ENCODE data around the gene PRCP. TPM values are rescaled to one million over a fixed set of nuclear protein-coding genes. Genes with fewer than 3 reads are reported as not detected.

The PRCP gene
- total and polyA plus RNA-seq, 2 donors from 2014 or later, result 115 to 202 TPM

DNA sequence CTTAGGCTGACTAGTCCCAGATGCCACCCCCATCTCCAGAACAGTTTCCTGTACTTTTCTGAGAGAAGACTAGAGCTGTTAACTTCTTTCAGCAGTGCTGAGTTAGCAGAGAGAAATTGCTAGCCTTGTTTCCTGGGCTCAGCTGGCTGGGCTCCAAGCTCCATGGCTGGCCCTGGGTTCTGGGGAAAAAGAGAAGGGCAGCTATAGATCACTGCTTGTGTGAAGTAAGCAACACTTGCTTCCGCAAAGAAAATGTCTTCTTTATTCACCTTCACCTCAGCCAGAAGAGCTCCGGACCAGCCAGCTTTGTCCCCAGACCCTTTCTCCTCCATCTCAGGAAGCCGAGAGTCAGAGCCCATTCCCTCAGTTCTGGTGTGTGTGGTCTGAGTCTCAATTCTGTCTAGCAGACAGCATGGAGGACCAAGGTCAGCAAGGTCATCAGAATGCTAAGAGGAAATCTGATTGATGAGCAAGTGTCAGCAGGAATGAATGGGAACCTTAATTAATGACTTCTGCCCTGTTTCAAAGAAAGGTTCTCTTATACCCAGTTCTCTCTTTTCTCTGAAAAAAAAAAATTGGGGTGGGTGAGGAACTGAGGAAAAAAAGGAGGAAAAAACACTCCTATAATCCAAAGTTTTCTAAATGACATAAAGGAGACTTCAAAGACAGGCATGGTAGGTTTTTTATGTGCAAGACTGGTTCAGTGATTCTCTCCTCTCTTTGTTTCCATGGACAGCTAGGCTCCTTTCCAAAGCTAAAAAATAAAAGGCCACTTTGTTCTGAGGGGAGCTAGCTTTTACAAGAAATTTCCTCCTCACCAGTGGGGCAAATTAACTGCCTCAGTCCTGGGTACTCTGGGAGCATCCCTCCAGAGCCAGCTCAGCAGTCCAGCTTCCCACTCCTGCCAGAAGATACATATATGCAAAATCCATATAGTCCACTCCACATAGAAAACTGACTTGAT is 103.0 kb downstream of the PRCP start:
- DNase-seq (no peak), FAIRE-seq (no peak)
- H3K9me3 ChIP-seq (ENCODE audit: control insufficient read depth in 2 of 3, insufficient read depth in 1 of 3, low read length in 3 of 3), result no peaks in the 10 kb centered on the region
- no peak overlapping the region for H3K9ac ChIP-seq (ENCODE audit: low read length in 3 of 3)
- H3K4me1 ChIP-seq (ENCODE audit: control insufficient read depth in 2 of 3, insufficient read depth in 2 of 3, low read depth in 1 of 3, low read length in 3 of 3), result no peaks in the 10 kb centered on the region
- no peaks in the 10 kb centered on the region for H3K27me3 ChIP-seq (ENCODE audit: control insufficient read depth, insufficient read depth, low read length)
- TF ChIP-seq, protein P1, sequence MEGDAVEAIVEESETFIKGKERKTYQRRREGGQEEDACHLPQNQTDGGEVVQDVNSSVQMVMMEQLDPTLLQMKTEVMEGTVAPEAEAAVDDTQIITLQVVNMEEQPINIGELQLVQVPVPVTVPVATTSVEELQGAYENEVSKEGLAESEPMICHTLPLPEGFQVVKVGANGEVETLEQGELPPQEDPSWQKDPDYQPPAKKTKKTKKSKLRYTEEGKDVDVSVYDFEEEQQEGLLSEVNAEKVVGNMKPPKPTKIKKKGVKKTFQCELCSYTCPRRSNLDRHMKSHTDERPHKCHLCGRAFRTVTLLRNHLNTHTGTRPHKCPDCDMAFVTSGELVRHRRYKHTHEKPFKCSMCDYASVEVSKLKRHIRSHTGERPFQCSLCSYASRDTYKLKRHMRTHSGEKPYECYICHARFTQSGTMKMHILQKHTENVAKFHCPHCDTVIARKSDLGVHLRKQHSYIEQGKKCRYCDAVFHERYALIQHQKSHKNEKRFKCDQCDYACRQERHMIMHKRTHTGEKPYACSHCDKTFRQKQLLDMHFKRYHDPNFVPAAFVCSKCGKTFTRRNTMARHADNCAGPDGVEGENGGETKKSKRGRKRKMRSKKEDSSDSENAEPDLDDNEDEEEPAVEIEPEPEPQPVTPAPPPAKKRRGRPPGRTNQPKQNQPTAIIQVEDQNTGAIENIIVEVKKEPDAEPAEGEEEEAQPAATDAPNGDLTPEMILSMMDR (IDR thresholded peaks at IDR 0.05; ENCODE audit: borderline replicate concordance, extremely low read depth, insufficient read depth), result no peak
- no peak overlapping the region for H3K4me3 ChIP-seq (ENCODE audit: low read length in 3 of 3)
- H3K27ac ChIP-seq (ENCODE audit: low read depth in 2 of 2, low read length in 2 of 2), result no peak overlapping the region
- intact Hi-C loops (cut with DNase I), result no loop called here
- no peaks in the 10 kb centered on the region for H3K36me3 ChIP-seq (ENCODE audit: control insufficient read depth in 2 of 3, insufficient read depth in 3 of 3, low read length in 3 of 3)

DNA sequence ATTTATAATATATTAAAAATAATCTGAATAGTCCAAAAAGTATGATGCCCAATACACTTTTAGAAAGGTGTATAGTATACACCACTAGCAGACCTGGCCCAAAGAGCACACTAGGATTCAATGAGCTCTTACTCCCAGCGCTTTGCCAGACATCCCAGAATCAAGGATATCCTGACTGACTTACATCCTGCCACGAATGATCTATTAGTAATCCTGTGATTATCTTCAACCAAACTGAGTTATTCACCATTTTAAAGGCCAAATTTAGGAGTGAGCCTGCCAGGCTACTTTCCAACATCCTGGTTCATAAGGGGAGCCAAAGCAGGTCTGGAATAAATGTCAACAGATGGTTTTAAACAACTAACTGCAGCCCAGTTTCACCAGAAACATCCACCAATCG is 105.7 kb downstream of the PRCP start:
- FAIRE-seq, result no peak
- intact Hi-C loops (cut with DNase I), result no loop called here
- no peak overlapping the region for H3K9ac ChIP-seq (ENCODE audit: low read length in 3 of 3)

DNA sequence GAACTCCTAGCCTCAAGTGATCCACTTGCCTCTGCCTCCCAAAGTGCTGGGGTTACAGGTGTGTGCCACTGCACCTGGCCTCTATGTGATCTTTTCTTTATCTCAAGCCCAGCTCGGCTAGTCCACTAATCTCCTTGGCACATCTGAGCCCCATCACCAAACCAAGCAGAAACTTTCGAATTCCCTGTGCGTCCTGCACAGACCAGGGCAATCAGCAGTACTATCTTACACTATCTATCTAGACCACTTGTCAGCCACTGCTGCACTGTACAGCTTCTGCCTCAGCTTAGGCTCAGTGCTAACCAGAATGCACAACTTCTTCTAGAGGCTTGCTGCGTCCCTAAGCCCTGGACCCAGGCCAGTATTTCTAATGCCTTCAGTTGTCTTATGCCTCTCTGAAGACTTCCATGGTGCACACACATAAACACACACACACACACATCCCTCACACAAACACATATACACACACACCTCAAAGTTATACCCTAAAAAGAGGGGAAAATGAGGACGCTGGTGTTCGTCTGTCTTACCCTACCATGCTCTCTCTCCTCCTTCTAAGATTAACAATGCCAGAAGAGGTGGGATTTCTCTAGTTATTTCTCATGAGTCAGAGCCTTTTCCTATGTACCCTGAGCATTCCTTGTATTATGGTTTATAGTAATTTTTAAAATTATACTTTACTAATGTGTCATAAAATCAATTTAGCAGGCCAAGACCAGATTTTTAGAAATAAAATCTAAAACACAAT is 107.2 kb downstream of the PRCP start:
- TF ChIP-seq, protein P1 (IDR thresholded peaks at IDR 0.05; ENCODE audit: borderline replicate concordance, extremely low read depth, insufficient read depth), result no peak
- DNase-seq (no peak), FAIRE-seq (no peak)
- no peak overlapping the region for H3K9ac ChIP-seq (ENCODE audit: low read length in 3 of 3)
- H3K27ac ChIP-seq (ENCODE audit: low read depth in 2 of 2, low read length in 2 of 2), result no peak overlapping the region
- no peaks in the 10 kb centered on the region for H3K27me3 ChIP-seq (ENCODE audit: control insufficient read depth, insufficient read depth, low read length)
- intact Hi-C loops (cut with DNase I), result no loop called here
- no peaks in the 10 kb centered on the region for H3K36me3 ChIP-seq (ENCODE audit: control insufficient read depth in 2 of 3, insufficient read depth in 3 of 3, low read length in 3 of 3)
- H3K4me1 ChIP-seq (ENCODE audit: control insufficient read depth in 2 of 3, insufficient read depth in 2 of 3, low read depth in 1 of 3, low read length in 3 of 3), result no peaks in the 10 kb centered on the region
- no peaks in the 10 kb centered on the region for H3K9me3 ChIP-seq (ENCODE audit: control insufficient read depth in 2 of 3, insufficient read depth in 1 of 3, low read length in 3 of 3)
- H3K4me3 ChIP-seq (ENCODE audit: low read length in 3 of 3), result no peak overlapping the region

More for the DNA sequence above, 105.7 kb downstream of the PRCP start:
- H3K4me3 ChIP-seq (ENCODE audit: low read length in 3 of 3), result no peak overlapping the region
- TF ChIP-seq, protein P1 (IDR thresholded peaks at IDR 0.05; ENCODE audit: borderline replicate concordance, extremely low read depth, insufficient read depth), result no peak
- H3K36me3 ChIP-seq (ENCODE audit: control insufficient read depth in 2 of 3, insufficient read depth in 3 of 3, low read length in 3 of 3), result no peaks in the 10 kb centered on the region
- H3K4me1 ChIP-seq (ENCODE audit: control insufficient read depth in 2 of 3, insufficient read depth in 2 of 3, low read depth in 1 of 3, low read length in 3 of 3), result no peaks in the 10 kb centered on the region
- H3K27ac ChIP-seq (ENCODE audit: low read depth in 2 of 2, low read length in 2 of 2), result no peak overlapping the region
- no peaks in the 10 kb centered on the region for H3K9me3 ChIP-seq (ENCODE audit: control insufficient read depth in 2 of 3, insufficient read depth in 1 of 3, low read length in 3 of 3)
- no peak for DNase-seq
- no peaks in the 10 kb centered on the region for H3K27me3 ChIP-seq (ENCODE audit: control insufficient read depth, insufficient read depth, low read length)
